GM12801 (cell line): ENCODE measurements around the gene HRC.

Experiments
- CTCF ChIP-seq: IDR thresholded peaks from one replicate; pipeline ENCODE4 v1.5.1; 2011; ENCODE audit warnings: control low read depth; ENCODE audit not compliant: insufficient read length; ENCODE audit errors: extremely low read depth

The HRC gene

GRCh38 chr19:49153167-49153809, 1.9 kb downstream of the HRC start:
- no peak for TF ChIP-seq CTCF

DNA sequence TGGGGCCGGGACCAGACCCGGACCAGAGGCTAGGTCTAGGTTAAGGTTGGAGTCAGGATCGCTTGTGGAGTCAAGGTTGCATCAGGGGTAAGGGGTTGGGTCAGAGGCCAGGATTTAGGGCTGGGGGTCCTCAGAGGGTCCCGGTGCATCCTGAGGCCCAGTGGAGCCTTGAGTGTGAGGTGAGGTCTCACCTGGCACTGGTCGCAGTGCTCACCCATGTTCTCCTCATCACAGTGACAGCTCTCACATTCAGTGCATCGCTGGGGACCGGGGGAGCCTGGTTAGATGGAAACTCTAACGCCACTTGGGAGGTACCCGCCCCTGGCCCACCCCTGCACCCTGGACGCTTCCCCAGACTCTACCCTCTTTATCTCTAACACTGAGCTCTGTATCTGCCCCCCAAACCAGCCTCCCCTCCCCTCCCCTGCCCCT, 3.1 kb downstream of the HRC start:
- no peak for TF ChIP-seq CTCF

GRCh38 chr19:49151267-49152118, 3.7 kb downstream of the HRC start:
- no peak for TF ChIP-seq CTCF

GRCh38 chr19:49150944-49151243, 4.3 kb downstream of the HRC start:
- TF ChIP-seq CTCF = no peak

DNA sequence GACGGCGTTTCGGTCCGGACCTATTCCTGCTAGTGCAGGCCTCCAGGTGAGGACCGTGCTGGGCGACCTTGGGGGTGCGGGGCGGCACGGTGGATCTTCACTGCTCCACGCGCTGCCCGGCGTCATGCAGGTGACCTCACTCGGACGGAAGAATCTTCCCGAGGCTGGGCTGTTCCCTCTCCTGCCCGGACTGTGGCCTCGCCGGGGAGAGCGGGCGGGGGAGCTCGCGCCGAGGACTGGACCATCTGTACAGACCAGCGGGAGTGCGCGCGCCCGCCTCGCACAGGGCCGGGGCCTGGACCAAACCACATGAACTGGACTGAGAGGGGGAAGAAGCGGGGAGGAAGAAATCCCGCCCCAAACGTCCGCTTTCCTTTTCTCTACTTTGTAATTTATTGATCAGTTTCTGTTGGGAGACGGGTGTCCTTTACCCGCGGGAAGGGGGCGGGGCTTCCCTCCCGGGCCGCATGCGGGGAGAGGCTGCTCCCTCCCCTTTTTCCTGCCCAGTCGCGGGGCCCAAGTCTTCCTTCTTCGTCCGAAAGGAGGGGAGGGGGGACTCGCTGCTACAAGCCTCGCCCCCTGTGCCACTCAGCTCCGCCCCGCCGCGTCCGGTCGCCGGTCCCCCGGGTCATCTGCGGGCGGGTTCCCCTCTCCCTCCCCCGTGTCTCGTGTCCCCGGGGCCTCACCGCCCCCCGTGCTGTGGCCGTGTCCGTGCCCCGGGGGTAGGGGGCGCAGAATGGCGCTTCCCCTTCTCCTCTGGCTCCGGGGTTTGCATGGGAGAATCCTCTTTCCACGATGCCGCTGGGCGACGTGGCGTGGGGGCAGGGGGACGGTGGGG, 4.9 kb downstream of the HRC start:
- TF ChIP-seq CTCF = no peak

DNA sequence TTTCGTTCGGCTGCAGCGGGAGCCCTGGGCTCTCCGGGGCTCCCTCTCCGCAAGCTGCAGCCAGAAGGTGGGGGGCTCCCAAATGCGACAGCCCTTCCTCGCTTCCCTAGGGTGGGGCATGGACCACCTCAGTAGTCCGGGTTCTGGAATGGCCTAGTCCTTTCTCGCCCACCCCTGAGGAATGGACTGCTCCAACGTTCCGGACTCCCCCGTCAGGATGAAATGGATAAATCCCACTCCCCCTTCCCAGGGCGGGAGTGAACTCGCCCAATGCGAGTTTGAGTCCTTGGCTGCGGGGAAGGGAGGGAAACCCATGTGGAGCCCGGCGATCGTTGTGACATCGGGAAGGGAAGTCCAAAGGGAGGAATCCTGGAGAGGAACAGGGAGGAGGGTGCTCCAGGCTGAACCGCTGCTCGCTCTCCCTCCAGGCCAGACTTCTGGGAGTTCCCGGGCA, 5.5 kb downstream of the HRC start:
- TF ChIP-seq CTCF = no peak

DNA sequence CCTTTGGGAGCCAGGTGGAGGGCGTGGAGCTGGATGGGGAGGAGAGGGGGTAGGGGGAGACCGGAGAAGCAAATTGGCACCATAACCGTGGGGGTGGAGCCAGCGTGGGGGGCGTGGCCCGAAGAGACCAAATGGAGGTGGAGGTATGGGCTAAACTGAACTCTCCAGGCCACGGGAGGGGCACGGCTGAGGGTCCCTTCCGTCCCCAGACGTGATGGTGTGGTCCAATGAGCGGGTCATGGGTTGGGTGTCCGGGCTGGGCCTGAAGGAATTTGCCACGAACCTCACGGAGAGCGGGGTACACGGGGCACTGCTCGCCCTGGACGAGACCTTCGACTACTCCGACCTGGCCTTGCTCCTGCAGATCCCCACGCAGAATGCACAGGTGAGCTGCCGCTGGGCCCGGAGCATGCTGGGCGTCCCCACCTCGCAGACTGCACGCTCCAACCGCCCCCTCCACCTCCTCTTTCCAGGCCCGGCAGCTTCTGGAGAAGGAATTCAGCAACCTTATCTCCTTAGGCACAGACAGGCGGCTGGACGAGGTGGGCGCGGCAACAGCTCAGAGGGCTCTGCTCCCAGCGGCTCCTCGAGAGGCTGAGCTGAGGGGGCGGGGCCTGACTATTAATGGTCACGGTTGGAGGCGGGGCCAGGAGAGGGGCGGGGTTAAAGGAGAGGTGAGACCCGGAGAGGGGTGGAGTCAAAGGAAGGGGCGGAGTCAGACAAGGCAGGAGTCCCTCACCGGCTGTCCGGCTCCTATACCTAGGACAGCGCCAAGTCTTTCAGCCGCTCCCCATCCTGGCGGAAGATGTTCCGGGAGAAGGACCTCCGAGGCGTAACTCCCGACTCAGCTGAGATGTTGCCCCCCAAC, 6.2 kb downstream of the HRC start:
- no peak for TF ChIP-seq CTCF
